K562 (cell line): ENCODE results near the gene PILRA. TPM values are rescaled to one million over a fixed set of nuclear protein-coding genes. Genes with fewer than 3 reads are reported as not detected.
"Not testable (repeated sequence)": the region's sequence is repeated elsewhere in the genome, so short reads cannot be mapped to it uniquely, and the experiment has no call there.

Experiments
- ATF7 ChIP-seq: fragments of 450-650 bp; IDR thresholded peaks from 2 replicates; pipeline ENCODE4 v1.7.1; 2014; ENCODE audit warnings: mild to moderate bottlenecking, moderate library complexity
- EP400 ChIP-seq: fragments of 450-650 bp; IDR thresholded peaks from 2 replicates; pipeline ENCODE4 v1.6.1; 2017; ENCODE audit warnings: antibody characterized with exemption, mild to moderate bottlenecking, moderate library complexity
- JUN ChIP-seq, 2 experiments: sonication (generic) in 1 of 2; formaldehyde crosslinking in 1 of 2; IDR thresholded peaks; 2 replicates each; pipeline versions ENCODE4 v1.6.1 to v1.8.0; 2012 to 2022; ENCODE audit warnings: borderline replicate concordance in 2 of 2, mild to moderate bottlenecking in 2 of 2, improper control_type of control experiment in 1 of 2, low read depth in 1 of 2, low read length in 1 of 2, missing genetic modification reagents in 1 of 2
- STAT6 ChIP-seq: sonication (generic); formaldehyde crosslinking; IDR thresholded peaks from 2 replicates; pipeline ENCODE4 v1.8.1; 2023; ENCODE audit warnings: mild to moderate bottlenecking, missing genetic modification reagents
- ZNF24 ChIP-seq: fragments of 450-650 bp; IDR thresholded peaks from 2 replicates; pipeline ENCODE4 v1.6.1; 2016
- ZNF384 ChIP-seq: IDR thresholded peaks from 2 replicates; pipeline ENCODE4 v1.6.1; 2012; ENCODE audit warnings: low read depth, low read length, improper control_type of control experiment
- ZNF609 ChIP-seq: sonication (generic); formaldehyde crosslinking; IDR thresholded peaks from 2 replicates; pipeline ENCODE4 v1.8.1; 2023; ENCODE audit warnings: missing genetic modification reagents, mild to moderate bottlenecking, borderline replicate concordance
- polyA plus RNA-seq, 8 experiments: library from polyadenylated mRNA; depleted of rRNA in 4 of 8; stranded (reverse) in 5 of 8; unstranded in 3 of 8; fragments of >200 nt; fragmentation: Nextera tagmentation in 2 of 8; fragmentation: Illumina TruSeq in 1 of 8; extraction: Ambion mirVana in 2 of 8; extraction: Trizol in 1 of 8; gene quantifications; 2 replicates each; pipeline versions ENCODE4 v1.2.1 to v1.2.3, GENCODE V29; 2011 to 2014; ENCODE audit warnings: inconsistent platforms in 1 of 8, missing spikeins in 1 of 8
- total RNA-seq, 7 experiments: library from RNA; depleted of rRNA in 6 of 7; stranded (reverse); fragments of >200 nt in 6 of 7; fragmentation: Illumina TruSeq in 2 of 7; extraction: Trizol in 2 of 7; gene quantifications; 2 replicates each; pipeline versions ENCODE4 v1.2.1 to v1.2.3, GENCODE V29; 2011 to 2021; ENCODE audit warnings: low replicate concordance in 1 of 7
- TF ChIP-seq, protein P1 (sequence below), 2 experiments: fragments of 150-350 bp in 1 of 2; IDR thresholded peaks; 2 replicates each; pipeline ENCODE4 v1.6.1; 2012 to 2016; ENCODE audit warnings: low read depth in 2 of 2, low read length in 2 of 2, mild to moderate bottlenecking in 1 of 2, moderate library complexity in 1 of 2
- TF ChIP-seq, protein P2 (sequence below): sonication (generic); formaldehyde crosslinking; IDR thresholded peaks from 2 replicates; pipeline ENCODE4 v1.4.0; 2020; ENCODE audit warnings: mild to moderate bottlenecking, missing genetic modification reagents
- TF ChIP-seq, protein P3 (sequence below): sonication (generic); formaldehyde crosslinking; IDR thresholded peaks from 2 replicates; pipeline ENCODE4 v1.8.0; 2022; ENCODE audit warnings: mild to moderate bottlenecking, missing genetic modification reagents

PILRA gene
- total and polyA plus RNA-seq, 9 of the 15 experiments (the other 6 are each of a cell fraction or from before 2014, with no cell fraction given): 0.13 to 1.8 (median 0.62) TPM

DNA sequence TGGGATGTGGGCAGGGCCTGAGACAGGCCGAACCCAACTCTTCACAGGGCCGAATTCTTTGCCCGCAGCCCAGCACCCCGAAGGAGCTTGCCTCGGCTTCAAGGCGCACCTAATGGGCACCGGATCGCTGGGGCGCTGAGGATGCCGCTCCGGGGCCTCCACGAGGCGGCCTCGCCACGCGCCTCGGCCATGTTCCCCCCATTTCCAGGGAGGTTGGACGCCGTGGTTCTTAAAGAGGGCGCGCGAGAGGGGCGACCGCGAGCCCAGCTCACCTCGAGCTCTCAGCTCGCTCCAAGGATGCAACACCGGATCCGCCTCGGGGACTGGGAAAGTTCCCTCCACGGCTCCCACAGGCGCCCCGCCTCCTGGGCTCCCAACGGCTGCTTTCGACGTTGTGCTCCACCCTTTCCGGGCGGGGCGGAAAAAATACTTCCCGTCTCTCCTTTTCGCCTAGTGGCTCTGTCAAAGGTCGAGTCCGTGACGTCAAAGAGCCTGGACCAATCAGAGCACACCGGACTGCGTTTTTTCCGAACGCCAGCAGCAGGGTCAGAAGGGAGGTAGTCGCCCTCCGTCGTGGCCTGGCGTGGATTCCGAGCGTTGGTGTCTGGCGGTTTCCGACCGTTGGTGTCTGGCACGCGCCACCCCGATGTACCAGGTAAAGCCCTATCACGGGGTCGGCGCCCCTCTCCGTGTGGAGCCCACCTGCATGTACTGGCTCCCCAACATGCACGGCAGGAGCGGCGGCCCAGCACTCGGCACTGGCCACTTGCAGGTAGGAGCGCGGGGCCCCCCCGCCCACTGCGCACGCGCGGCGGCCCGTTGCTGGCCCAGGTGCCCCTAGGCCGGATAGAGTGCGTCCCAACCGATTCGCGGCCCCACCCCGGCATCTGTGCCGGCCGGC lies 37.5 kb upstream of the PILRA start (continued):
- TF ChIP-seq, protein P1, sequence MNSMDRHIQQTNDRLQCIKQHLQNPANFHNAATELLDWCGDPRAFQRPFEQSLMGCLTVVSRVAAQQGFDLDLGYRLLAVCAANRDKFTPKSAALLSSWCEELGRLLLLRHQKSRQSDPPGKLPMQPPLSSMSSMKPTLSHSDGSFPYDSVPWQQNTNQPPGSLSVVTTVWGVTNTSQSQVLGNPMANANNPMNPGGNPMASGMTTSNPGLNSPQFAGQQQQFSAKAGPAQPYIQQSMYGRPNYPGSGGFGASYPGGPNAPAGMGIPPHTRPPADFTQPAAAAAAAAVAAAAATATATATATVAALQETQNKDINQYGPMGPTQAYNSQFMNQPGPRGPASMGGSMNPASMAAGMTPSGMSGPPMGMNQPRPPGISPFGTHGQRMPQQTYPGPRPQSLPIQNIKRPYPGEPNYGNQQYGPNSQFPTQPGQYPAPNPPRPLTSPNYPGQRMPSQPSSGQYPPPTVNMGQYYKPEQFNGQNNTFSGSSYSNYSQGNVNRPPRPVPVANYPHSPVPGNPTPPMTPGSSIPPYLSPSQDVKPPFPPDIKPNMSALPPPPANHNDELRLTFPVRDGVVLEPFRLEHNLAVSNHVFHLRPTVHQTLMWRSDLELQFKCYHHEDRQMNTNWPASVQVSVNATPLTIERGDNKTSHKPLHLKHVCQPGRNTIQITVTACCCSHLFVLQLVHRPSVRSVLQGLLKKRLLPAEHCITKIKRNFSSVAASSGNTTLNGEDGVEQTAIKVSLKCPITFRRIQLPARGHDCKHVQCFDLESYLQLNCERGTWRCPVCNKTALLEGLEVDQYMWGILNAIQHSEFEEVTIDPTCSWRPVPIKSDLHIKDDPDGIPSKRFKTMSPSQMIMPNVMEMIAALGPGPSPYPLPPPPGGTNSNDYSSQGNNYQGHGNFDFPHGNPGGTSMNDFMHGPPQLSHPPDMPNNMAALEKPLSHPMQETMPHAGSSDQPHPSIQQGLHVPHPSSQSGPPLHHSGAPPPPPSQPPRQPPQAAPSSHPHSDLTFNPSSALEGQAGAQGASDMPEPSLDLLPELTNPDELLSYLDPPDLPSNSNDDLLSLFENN (IDR thresholded peaks at IDR 0.05; ENCODE audit: low read depth in 2 of 2, low read length in 2 of 2): 0 out of 4 replicates have a peak, but pooled peaks of 1 of the 2 experiments have one; percentile 39
- TF ChIP-seq, protein P2, sequence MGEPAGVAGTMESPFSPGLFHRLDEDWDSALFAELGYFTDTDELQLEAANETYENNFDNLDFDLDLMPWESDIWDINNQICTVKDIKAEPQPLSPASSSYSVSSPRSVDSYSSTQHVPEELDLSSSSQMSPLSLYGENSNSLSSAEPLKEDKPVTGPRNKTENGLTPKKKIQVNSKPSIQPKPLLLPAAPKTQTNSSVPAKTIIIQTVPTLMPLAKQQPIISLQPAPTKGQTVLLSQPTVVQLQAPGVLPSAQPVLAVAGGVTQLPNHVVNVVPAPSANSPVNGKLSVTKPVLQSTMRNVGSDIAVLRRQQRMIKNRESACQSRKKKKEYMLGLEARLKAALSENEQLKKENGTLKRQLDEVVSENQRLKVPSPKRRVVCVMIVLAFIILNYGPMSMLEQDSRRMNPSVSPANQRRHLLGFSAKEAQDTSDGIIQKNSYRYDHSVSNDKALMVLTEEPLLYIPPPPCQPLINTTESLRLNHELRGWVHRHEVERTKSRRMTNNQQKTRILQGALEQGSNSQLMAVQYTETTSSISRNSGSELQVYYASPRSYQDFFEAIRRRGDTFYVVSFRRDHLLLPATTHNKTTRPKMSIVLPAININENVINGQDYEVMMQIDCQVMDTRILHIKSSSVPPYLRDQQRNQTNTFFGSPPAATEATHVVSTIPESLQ (CRISPR knock-in tag): peak; percentile 92
- peak; percentile 71; the same call in 1 of the 2 replicates for TF ChIP-seq STAT6 (CRISPR knock-in tag)
- TF ChIP-seq JUN (IDR thresholded peaks at IDR 0.05; ENCODE audit: borderline replicate concordance, low read depth, low read length): not testable (repeated sequence)
- TF ChIP-seq JUN (CRISPR knock-in tag; IDR thresholded peaks at IDR 0.05; ENCODE audit: borderline replicate concordance): peak; percentile 83; the same call in 1 of the 2 replicates
- peak; percentile 21; the same call in 1 of the 2 replicates for TF ChIP-seq ZNF24
- TF ChIP-seq ZNF384: peak; percentile 65; the same call in 1 of the 2 replicates
- peak; percentile 90 for TF ChIP-seq ATF7
- peak; percentile 99 for TF ChIP-seq EP400
- TF ChIP-seq, protein P3, sequence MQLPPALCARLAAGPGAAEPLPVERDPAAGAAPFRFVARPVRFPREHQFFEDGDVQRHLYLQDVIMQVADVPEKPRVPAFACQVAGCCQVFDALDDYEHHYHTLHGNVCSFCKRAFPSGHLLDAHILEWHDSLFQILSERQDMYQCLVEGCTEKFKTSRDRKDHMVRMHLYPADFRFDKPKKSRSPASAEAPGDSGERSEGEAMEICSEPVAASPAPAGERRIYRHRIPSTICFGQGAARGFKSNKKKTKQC (CRISPR knock-in tag): peak; percentile 24; the same call in 1 of the 2 replicates
- TF ChIP-seq ZNF609 (CRISPR knock-in tag): 0 out of 2 replicates have a peak, but pooled peaks have one; percentile 67
